ENCODE data around the gene SNX25.

GRCh38 chr4:185383451-185383850 is 174.1 kb downstream of the SNX25 start:
- no peak for TF ChIP-seq CTCF (IDR thresholded peaks at IDR 0.05 in 4 of 5, conservative IDR thresholded peaks at IDR 0.05 in 1 of 5)
- no peak for TF ChIP-seq POLR2A (IDR thresholded peaks at IDR 0.05)

Data from gastrocnemius medialis (tissue), 4 donors.